Activated CD8-positive, alpha-beta T cell treated with anti-CD3 and anti-CD28 coated beads for 36 hours (primary cell): ENCODE data around the gene FTH1. TPM values are rescaled to one million over a fixed set of nuclear protein-coding genes. Genes with fewer than 3 reads are reported as not detected.

ENCODE experiments used
- ATAC-seq: fragments of 200-7000 bp; cut with Tn5 transposase; one replicate; pipeline ENCODE4 v1.10.0; 2021; ENCODE audit warnings: mild to moderate bottlenecking, moderate library complexity
- CTCF ChIA-PET: fragments of 350-600 bp; sonication (Branson Sonifier 250); formaldehyde crosslinking; loops from one replicate; lab custom pipeline; 2021; ENCODE audit warnings: antibody characterized with exemption; lab: Charles Lee
- POLR2A ChIA-PET: fragments of 350-600 bp; sonication (Branson Sonifier 250); formaldehyde crosslinking; loops from one replicate; lab custom pipeline; 2021; ENCODE audit warnings: antibody characterized with exemption; lab: Charles Lee
- DNase-seq: peaks from one replicate; pipeline ENCODE4 v3.0.0-alpha.2; 2020
- H3K27ac Mint-ChIP-seq: one replicate; pipeline ENCODE4 v1.8.0; 2021; ENCODE audit warnings: mild to moderate bottlenecking, mixed read lengths
- H3K27me3 Mint-ChIP-seq: one replicate; pipeline ENCODE4 v1.8.0; 2021; ENCODE audit warnings: mixed read lengths
- H3K36me3 Mint-ChIP-seq: one replicate; pipeline ENCODE4 v1.8.0; 2021; ENCODE audit warnings: low read depth, mixed read lengths
- H3K4me1 Mint-ChIP-seq: one replicate; pipeline ENCODE4 v1.8.0; 2021; ENCODE audit warnings: low read depth, mixed read lengths
- H3K4me3 Mint-ChIP-seq: one replicate; pipeline ENCODE4 v1.8.0; 2021; ENCODE audit warnings: mild to moderate bottlenecking, moderate library complexity, mixed read lengths
- H3K9me3 Mint-ChIP-seq: one replicate; pipeline ENCODE4 v1.8.0; 2021; ENCODE audit warnings: mixed read lengths
- intact Hi-C: fragments of 100-400 bp; cut with micrococcal nuclease; formaldehyde crosslinking; loops from one replicate; pipeline ENCODE4 v1.10.0; 2022
- total RNA-seq, 2 experiments: library from RNA; stranded (reverse); gene quantifications; one replicate each; pipeline ENCODE4 v1.2.3, GENCODE V29; 2021
- TF ChIP-seq, protein P1 (sequence below): fragments of 200-600 bp; IDR thresholded peaks from one replicate; pipeline ENCODE4 v1.8.0; 2022; ENCODE audit warnings: antibody characterized with exemption, mild to moderate bottlenecking

The FTH1 gene
- total RNA-seq, 2 experiments from 2014 or later, result 700 to 729 TPM

- H3K9me3 Mint-ChIP-seq, result no peaks in the 10 kb centered on the region
- ATAC-seq (no peak), DNase-seq (no peak)
- H3K27ac Mint-ChIP-seq, result no peak overlapping the region
- no peaks in the 10 kb centered on the region for H3K36me3 Mint-ChIP-seq
- POLR2A ChIA-PET, result interaction anchor here (0.6 to 3.0 kb wide), 3 partner anchors 10 to 181 kb away, joined by 3 to 14 read pairs (median 7); partner anchors contain the start of gene FTH1
- H3K4me1 Mint-ChIP-seq, result peaks cover under 1% of the 10 kb centered on the region
- H3K27me3 Mint-ChIP-seq, result no peaks in the 10 kb centered on the region
- intact Hi-C loops, result no loop called here
- H3K4me3 Mint-ChIP-seq, result no peak overlapping the region
- TF ChIP-seq, protein P1, sequence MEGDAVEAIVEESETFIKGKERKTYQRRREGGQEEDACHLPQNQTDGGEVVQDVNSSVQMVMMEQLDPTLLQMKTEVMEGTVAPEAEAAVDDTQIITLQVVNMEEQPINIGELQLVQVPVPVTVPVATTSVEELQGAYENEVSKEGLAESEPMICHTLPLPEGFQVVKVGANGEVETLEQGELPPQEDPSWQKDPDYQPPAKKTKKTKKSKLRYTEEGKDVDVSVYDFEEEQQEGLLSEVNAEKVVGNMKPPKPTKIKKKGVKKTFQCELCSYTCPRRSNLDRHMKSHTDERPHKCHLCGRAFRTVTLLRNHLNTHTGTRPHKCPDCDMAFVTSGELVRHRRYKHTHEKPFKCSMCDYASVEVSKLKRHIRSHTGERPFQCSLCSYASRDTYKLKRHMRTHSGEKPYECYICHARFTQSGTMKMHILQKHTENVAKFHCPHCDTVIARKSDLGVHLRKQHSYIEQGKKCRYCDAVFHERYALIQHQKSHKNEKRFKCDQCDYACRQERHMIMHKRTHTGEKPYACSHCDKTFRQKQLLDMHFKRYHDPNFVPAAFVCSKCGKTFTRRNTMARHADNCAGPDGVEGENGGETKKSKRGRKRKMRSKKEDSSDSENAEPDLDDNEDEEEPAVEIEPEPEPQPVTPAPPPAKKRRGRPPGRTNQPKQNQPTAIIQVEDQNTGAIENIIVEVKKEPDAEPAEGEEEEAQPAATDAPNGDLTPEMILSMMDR, result no peak
- CTCF ChIA-PET, result interaction anchor here (1.3 to 4.2 kb wide), 2 partner anchors 32 to 80 kb away, joined by 5 to 19 read pairs; no protein-coding TSS in a partner anchor
These were observed 11.5 kb upstream of the FTH1 start for GRCh38 chr11:61978703-61979661.

DNA sequence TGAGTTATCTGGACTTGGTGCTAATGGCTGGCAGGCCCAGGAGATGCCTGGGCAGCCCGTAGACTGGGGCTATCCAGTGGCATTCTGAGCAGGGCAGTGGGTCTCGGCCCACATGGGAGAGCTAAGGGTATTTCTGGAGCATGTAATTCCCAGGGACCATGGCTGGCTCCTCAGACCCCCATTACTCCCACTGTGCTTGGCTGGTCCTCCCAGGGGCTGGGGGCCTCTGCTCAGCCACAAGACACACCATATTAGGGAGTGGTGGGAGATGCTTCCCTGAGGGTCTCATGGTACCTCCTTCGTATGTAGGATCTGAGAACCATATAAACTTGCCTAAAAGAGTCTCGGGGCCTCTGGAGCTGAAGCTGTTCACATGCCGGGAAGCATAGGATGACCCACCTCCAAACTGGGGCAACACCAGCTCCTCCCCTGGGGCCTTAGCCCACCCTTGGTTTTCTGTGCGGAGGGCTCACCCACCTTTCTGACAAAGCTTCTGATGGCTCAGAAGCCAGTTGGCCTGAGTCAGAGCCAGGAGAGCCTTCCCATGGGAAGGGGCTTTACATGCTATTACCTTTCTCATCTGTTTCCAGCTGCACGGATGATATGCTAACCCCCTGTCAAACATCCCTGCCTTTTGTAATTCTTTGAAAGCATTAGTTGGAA is 9.5 kb upstream of the FTH1 start:
- intact Hi-C loops, result no loop called here
- Mint-ChIP-seq H3K36me3 (no peaks in the 10 kb centered on the region), H3K4me3 (no peak overlapping the region), H3K4me1 (peaks cover 18% of the 10 kb centered on the region), H3K27ac (no peak overlapping the region), H3K27me3 (no peaks in the 10 kb centered on the region), H3K9me3 (no peaks in the 10 kb centered on the region)
- TF ChIP-seq, protein P1, result no peak
- DNase-seq, result no peak
- no peak for ATAC-seq
- POLR2A ChIA-PET, result interaction anchor here (3.0 kb wide), 1 partner anchor 8 kb away, joined by 14 read pairs; the partner anchor contains the start of gene FTH1
- CTCF ChIA-PET, result interaction anchor here (1.6 to 4.2 kb wide), 2 partner anchors 30 to 105 kb away, joined by 7 to 19 read pairs; no protein-coding TSS in a partner anchor

GRCh38 chr11:61976420-61976800 is 9.0 kb upstream of the FTH1 start:
- POLR2A ChIA-PET, result interaction anchor here (3.0 kb wide), 1 partner anchor 7 kb away, joined by 14 read pairs; the partner anchor contains the start of gene FTH1
- intact Hi-C loops, result no loop called here
- no peaks in the 10 kb centered on the region for H3K9me3 Mint-ChIP-seq
- peaks cover 23% of the 10 kb centered on the region for H3K4me1 Mint-ChIP-seq
- CTCF ChIA-PET, result interaction anchor here (1.6 to 4.2 kb wide), 2 partner anchors 29 to 106 kb away, joined by 7 to 19 read pairs; no protein-coding TSS in a partner anchor
- H3K27ac Mint-ChIP-seq, result no peak overlapping the region
- no peaks in the 10 kb centered on the region for H3K27me3 Mint-ChIP-seq
- ATAC-seq, result no peak
- H3K36me3 Mint-ChIP-seq, result no peaks in the 10 kb centered on the region
- TF ChIP-seq, protein P1, result no peak
- no peak overlapping the region for H3K4me3 Mint-ChIP-seq
- DNase-seq, result no peak

DNA sequence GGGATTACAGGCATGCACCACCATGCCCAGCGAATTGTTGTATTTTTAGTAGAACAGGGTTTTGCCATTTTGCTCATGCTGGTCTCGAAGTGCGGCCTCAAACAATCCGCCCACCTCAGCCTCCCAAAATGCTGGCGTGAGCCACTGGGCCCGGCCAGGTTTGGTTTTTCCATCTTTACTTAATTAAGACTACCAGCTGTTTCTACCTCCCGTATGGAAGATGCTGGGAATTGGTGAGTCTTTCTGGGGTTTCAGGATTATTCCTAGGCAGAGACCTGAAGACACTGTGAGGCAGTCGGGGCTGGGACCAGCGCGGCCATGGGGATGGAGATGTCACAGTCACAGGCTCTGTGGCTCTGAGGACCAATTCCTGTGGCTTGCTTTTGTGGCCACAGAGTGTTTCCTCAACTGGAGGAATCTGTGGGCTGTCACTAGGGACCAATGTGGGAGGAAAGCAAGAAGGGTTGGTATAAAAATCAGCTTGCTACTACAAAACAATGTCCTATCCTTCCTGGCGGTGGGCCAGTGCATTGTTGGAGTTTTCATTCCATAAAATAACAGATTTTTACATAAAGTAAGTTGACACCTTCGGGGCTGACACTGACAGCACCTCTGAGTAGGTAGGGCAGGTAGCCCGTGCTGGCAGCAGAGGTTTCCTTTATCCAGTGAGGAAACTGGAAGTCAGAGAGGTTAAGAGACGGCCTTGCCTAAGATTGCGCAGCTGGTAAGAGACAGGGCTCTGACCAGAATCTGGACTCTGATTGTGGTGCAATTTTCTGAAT is 8.4 kb upstream of the FTH1 start:
- DNase-seq (no peak), ATAC-seq (no peak)
- POLR2A ChIA-PET, result no interaction called here
- no peak overlapping the region for H3K4me3 Mint-ChIP-seq
- TF ChIP-seq, protein P1, result no peak
- H3K27me3 Mint-ChIP-seq, result no peaks in the 10 kb centered on the region
- no peaks in the 10 kb centered on the region for H3K9me3 Mint-ChIP-seq
- CTCF ChIA-PET, result interaction anchor here (1.6 to 4.2 kb wide), 2 partner anchors 29 to 106 kb away, joined by 7 to 19 read pairs; no protein-coding TSS in a partner anchor
- H3K27ac Mint-ChIP-seq, result no peak overlapping the region
- H3K4me1 Mint-ChIP-seq, result peaks cover 29% of the 10 kb centered on the region
- intact Hi-C loops, result no loop called here
- no peaks in the 10 kb centered on the region for H3K36me3 Mint-ChIP-seq
